SKM-1 (cell line): ENCODE results near the gene SNRK.

Experiments used
- DNase-seq: peaks from one replicate; lab custom pipeline; 2025; ENCODE audit not compliant: unreplicated experiment; lab: John Stamatoyannopoulos, UW

Gene SNRK

DNA sequence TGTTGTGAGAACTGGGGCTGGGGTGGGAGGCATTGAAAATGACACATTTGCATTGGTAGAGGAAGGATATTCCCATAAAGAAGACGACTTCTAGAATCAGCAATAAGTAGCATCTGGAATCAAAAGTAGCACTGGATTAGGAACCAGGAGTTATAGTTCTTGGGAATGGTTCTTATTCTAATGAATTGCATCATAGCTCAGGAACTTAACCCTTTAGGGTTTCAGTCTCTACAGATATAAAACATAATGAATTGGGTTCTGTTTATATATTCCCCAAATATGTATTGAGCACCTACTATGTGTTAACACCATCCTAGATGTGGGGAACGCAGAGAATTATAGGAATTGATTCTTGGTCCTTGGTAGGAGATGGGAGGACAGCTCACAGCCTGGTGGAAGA, 16.3 kb upstream of the SNRK start:
- DNase-seq: no peak

DNA sequence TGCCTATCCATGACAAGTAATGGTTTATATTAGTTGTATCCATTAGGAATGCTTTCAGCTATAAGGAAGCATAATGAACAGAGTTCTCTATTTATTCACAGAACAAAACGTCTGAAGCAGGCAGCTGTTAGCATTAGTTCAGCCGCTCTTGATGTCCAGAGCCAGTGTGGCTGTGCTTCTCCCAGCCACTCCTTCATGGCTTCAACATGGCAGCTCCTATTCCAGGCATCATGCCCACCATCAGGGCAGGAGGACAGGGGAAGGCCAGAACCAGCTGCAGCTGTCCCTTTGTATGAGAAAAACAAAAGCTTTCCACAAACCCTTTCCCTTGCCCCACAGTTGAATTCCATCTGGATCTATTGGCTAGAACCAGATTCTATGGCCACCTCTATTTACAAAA, 12.9 kb upstream of the SNRK start:
- no peak for DNase-seq

DNA sequence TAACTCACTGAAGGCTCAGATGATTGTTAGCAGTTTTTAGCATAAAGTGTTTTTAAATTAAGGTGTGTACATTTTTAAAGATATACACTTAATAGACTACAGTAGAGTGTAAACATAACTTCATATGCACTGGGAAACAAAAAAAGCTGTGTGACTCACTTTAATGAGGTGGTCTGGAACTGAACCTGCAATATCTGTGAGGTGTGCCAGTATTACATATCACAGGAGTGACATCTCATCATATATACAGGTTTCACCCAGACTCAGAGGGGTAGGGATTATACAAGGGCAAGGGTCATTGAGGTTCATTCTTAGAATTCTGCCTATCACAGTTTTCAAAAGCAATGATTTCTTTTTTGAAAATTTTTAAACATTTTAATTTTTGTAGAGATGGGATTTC, 7.3 kb upstream of the SNRK start:
- no peak for DNase-seq

DNA sequence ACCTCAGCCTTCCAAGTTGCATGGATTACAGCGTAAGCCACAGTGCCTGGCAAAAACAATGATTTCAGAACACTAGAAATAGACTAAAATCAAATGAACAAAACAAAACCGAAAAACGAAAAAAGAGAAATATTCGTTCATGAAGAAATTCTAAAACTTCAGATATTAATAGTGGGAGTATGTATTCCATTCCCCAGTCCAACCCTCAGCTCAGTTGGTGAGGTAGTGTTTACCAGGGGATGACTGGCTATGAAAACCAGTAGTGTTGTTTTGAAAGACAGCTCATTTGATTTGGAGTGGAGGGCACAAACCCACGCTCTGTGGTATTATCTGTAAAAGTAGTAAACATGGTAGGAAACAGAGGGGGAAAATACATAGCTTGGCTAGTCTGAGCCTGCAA, 6.8 kb upstream of the SNRK start:
- no peak for DNase-seq

DNA sequence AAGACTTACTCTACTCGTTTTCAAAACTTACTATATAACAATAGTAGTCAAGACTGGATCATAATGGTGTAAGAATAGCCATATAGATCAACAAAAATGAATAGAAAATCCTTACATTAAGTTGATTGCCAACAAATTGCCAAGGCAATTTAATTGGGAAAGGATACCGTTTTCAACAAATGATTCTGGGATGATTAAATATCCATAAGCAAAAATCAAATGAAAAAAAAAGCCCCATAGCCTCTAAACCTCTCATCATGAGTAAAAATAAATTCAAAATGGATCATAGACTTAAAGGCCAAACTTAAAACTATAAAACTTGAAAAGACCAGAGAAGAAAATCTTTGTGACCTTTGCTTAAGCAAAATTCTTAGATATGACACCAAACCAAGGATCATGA, 5.3 kb upstream of the SNRK start:
- no peak for DNase-seq

DNA sequence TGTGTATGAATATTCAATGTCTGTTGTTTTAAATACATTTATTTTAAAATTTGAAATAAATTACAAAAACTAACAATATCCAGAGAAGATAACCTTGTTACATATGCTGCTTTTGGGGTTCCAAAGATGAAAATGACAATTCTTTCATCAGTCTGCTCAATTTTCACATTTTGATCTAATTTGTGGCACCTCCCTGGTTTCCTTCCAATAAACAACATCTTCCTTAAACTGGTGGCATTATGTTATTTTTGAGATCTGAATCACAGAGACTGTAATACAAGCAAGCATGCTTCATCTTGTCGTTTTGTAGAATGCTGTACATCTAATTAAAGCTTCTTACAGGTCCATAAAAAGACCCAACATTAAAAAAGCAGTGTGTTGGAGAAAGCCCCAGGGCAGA, 2.2 kb upstream of the SNRK start:
- no peak for DNase-seq

DNA sequence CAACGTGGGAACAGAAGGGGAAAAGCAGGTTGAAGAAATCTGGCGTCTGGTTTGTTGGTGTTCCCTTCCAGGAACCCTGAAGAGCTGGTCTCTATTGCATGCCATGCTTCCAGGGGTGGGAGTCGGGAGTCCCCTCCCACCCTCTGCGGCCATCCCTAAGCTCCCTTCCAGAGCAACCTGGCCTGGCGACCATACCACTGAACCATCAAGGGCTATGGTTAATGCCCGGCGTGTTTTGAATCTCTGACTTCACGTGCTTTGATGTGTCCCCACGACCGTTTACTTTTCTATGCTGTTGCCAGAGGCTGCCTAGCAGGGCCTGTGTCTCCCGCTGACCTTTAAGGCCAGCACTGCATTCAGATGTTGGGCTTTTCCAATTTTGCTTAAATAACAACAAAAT, 696 bp upstream of the SNRK start:
- DNase-seq: no peak

DNA sequence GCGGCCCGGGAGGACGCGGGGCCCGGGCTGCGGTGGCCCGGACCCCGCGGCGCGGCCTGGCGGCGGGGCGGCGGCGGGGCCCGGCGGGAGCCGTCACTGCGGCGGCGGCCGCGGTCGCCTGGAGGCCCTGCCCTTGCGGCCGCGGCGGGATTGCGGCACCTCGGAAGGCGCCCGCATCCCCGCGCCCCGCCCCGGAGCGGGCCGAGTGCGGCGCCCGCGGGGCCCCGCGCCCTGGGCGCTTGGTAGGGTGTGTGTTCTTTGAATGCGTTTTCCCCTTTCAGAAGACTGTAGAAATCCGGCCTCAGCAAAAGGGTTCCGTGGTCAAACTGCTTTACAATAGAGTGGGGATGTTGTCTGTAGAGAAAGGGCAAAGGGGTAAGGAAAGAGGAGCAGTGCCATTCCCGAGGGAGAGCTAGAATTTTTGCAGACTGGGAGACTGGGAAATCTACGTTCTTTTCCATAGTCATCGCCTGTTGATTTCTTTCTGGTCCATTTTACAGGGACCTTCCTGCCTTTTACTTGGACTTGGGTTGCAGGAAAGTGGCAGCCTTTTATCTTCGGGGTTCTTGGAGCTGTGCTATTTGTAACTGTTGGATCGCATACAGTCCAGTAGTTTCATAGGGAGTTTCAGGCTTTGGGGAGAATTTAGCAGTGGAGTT, 630 bp downstream of the SNRK start:
- DNase-seq: peak; percentile 5

DNA sequence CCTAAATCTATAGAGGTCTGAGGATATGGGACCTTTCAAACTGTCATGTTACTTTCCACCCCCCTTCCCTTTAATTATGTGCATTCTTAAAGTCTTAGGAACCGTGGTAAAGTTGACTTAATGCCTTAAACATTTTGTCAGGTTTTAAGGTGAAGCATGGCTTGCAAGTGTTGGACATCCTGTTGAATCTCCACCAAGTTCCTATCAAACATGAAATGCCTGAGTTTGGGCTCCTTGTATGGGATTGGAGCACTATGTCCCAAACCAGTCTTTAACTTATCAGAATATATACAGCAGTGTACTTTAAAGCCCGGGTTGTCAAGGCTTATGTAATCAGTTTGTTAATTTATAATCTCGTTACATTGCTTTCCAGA, 1.1 kb downstream of the SNRK start:
- DNase-seq: no peak

DNA sequence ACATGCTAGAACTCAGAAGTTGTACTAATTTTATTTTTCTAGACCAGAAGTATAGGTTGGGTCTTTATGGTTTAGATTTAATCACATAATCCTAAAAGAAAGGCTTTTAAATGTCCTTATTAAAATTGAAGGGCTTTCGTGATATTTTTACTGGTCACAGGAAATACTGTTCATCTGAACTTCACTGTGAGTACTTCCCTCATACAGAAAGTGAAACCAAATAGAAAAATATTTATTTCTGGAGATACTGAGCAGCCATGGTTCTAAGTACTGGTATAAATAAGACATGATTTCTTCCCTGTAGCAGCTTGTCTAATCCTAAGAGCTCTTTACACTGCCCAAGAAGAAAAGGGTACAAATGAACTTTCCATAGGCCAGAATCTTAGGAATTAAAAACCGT, 2.0 kb downstream of the SNRK start:
- DNase-seq: peak; percentile 32

DNA sequence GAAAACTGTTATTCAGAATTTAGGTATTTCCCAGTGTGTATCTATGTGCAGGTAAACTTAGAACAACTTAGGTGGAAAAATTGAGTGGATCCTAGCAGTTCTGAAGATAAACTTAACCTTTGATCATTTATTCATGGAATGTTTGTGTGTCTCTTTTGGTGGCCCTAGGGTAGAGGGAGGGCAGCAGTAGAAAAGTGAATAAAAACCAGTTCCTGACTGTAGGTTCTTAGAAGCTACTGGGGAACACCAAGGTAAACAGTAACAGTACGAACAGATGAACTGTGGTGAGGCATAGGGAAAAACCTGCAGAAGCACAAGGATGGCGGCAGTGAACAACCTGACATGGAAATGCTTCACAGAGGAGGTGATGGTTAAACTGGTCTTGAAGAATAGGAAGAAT, 2.5 kb downstream of the SNRK start:
- DNase-seq: no peak

DNA sequence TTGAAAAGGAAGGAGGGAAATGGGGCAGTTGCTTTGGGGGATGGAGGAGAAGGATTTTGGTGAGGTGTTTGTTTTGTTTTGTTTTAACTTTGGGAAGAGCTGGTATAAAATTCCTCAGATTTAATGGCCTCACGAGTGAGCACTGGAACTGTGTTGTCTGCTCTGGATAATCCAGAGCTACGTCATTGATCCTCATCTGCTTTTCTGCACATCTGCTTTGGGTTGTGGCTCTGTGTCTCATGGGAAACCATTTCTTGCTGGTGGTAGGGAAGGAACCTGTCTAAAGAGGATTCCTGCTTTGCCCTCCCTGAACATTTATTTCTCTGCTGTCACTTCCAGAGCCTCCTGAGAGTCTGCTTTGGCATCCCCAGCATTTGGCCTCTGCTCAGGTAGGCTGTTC, 3.1 kb downstream of the SNRK start:
- DNase-seq: no peak

DNA sequence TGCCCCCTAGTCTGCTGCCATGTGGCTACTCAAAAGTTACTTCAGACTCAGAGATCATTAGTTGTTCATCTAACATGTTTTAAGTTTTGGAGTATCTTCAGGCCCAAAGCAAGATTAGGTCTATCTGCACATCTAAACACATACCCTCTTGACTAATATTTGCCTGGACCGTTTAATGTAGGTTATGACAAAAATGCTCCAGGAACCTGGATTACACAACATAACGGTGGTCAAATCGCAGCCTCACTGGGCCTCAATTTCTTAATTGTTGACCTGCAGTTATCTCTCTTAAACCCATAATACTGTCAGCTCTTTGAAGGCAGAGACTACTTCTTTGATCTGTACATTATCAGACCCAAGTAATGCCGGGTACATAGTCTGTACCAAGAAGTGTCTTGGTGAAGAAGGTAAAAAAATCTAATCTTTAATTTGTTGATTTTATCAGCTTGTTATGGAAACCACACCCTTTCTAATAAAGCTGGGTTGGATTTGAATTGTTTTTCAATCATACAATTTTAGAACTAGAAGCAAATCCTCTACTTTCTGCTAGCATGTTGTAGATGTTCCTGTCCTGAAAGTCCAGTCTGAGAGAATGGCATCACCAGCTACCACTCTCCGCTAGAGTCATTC, 3.6 kb downstream of the SNRK start:
- DNase-seq: no peak

DNA sequence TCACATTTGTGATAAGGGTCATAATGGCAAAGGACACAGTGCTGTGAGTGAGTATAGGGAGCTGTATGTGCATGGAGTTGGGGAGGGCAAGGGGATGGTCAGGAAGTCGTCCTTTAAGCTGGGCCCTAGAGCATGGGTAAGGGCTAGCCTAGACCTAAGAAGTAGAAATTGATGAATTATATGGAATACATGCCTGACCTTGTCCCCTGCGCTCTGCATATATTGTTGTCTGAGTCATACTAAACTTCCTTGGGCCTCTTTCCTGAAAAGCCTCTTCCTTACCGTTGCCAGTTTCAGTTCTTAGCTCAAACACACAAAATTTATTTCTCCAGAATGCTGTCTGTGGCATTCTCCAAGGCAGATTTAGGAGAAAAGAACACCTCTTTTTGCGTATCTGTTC, 4.6 kb downstream of the SNRK start:
- DNase-seq: no peak

DNA sequence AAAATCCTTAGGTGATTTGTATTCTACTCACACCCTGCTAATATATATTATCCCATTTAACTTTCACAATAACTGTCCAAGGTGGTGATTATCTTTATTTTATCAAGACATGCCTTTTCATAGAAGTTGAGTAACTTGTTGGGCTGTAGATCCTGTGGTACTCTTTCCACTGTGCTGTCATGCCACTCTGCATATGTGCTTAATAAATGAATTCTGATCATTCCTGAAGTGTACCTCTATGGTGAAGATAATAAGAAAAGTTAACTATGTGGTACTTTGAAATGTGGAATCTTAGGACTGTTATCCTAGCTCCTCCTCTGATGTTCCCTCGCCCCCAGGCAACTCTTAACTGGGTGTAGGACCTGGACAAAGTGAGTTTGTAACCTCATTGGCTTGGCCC, 5.2 kb downstream of the SNRK start:
- DNase-seq: no peak

DNA sequence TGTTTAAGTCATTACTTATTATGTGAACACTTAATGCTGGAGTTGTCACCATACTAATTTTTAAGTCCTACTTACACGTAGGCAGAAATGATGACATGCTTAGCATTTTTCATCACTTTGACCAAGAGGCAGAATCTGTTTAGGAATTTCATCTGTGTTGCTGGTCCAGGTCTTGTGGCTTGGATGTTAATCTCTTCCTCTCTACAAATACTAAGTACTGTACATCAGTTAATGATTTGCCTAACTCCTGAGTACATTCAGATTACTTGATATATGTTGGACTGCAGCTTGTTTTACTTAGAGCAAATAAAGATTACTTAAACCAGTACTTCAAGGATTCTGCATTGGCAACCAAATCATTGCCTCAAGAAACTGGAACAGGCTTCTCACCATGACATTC, 8.6 kb downstream of the SNRK start:
- no peak for DNase-seq

DNA sequence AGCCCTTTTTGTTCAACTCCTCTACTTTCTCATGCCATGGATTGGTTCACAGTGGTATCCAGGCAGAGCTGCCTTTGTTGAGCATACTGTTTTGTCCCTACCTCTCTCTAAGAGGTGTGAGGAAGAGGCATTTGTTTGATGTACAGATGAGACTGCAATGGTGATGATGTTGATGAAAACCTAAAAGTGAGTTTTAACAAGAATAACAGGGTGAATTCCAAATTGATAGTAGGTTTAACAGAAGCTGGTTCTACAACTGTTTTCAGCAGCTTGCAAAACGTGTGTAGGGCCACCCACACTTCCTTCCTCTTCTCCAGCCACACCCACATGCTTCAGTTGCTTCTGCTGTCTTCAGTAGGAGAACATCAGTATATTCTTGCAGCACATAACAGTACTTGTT, 10.2 kb downstream of the SNRK start:
- peak; percentile 96 for DNase-seq

DNA sequence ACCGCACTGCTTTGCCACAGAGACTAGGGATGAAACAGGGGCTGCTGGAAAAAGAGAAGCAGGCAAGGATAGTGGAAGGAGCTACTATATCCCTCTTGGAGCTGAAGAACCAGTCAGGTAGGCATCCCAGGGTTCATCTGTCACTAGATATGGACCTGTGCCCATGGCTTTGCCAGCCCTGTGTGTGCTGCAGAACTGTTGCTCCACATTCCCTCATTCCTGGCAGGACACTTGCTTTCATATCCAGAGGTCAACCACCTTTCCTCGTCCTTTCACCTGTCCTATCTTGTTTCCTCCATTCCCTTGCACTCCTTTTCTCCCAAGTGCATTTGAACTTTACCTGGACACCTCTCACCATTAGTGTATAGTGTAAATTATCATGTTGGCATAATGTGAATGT, 12.0 kb downstream of the SNRK start:
- DNase-seq: no peak

DNA sequence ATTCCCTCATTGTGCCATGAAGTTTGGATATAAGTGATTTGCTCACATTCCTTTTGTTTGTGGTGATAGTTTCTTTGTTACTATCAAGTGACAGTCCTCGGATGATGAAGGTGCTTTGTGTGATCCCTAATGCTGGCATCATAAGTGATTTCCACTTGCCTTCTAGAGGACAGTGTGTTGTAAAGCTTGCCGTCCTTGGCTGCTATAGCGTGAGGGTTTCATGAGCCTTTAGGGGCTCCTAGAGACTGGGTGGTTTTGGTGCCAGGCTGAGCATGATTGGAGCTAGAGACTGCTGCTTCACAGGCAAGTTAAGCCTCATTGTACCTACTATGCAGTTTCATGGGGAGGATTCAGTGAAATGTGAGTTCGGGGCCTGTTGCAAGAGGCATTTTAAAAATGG, 12.4 kb downstream of the SNRK start:
- DNase-seq: no peak

DNA sequence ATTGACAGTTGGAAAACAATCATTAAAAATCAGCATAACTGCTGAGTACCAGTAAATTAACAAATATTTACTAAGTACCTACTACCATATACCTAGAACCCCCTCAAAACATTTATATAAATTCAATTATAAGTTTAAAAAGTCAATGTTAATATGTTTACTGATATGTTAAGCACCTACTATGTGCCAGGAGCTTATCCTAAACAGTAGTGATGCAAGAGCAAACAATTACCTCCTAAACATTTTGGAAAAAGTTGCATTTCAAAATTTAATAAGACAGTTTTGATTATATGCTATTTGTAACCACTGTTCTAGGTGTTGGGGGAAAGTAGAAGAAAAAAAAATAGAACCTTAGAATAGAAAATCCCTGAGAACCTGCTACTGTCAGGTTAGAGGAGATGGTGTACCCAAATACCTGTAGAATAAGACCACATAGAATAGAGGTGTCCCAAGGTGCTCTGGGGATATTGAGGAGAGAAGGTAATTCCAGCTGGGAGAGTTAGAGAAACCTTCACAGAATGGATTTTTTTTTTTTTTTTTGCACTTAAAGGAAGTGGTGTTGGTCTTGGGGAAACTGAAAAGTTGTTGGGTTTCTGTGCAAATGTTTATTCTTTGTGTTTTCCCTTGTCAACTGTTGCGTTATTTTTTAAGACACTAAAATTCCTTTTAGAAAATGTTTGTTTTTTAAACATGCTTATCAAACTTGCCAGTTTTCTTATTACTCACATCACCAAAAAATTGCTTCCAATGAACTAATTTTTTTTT, 16.0 kb downstream of the SNRK start:
- no peak for DNase-seq

DNA sequence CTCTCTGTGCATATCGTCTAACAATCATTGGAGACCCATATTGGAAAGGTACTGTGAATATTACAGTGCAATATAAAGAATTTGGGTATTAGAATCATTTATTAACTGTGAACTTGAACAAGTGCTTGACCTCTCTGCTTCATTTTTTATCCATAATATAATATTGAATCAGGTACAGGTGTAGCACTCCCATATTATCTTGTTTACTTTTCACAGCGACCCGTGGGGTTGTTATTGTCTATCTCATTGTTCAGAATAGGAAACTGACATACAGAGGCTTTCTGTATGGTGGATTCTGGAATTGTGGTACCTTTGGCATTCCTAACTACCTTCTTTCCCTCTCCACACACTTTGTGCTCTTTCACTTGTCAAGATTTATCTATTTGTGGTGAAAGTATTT, 17.8 kb downstream of the SNRK start:
- no peak for DNase-seq

DNA sequence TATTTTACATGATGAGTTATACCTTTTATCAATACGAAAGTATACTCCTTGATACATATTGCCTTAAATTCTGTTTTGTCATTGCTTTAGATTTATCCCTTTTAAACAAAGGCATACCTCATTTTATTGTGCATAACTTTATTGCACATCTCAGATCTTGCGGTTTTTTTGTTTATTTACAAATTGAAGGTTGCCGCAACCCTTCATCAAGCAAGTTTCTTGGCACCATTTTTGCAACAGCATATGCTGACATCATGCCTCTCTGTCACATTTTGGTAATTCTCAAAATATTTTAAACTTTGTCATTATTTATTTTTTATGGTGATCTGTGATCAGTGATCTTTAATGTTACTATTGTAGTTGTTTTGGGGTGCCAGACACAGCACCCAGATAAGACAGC, 20.9 kb downstream of the SNRK start:
- DNase-seq: no peak

DNA sequence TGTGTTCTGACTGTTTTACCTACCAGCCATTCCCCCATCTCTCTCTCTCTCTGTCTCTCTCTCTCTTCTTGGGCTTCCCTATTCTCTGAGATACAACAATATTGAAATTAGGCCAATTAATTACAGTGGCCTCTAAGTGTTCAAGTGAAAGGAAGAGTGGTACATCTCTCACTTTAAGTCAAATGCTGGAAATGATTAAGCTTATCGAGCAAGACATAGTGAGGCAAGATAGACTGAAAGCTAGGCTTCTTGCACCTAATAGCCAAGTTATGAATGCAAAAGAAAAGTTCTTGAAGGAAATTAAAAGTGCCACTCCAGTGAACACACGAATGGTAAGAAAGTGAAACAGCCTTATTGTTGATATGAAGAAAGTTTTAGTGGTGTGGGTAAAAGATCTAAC, 21.3 kb downstream of the SNRK start:
- DNase-seq: no peak
